ENCODE data around the gene DLGAP1. TPM values are rescaled to one million over a fixed set of nuclear protein-coding genes. Genes with fewer than 3 reads are reported as not detected.

Gene DLGAP1
- total RNA-seq, 1 experiment from 2014 or later, result 17.3 TPM

DNA sequence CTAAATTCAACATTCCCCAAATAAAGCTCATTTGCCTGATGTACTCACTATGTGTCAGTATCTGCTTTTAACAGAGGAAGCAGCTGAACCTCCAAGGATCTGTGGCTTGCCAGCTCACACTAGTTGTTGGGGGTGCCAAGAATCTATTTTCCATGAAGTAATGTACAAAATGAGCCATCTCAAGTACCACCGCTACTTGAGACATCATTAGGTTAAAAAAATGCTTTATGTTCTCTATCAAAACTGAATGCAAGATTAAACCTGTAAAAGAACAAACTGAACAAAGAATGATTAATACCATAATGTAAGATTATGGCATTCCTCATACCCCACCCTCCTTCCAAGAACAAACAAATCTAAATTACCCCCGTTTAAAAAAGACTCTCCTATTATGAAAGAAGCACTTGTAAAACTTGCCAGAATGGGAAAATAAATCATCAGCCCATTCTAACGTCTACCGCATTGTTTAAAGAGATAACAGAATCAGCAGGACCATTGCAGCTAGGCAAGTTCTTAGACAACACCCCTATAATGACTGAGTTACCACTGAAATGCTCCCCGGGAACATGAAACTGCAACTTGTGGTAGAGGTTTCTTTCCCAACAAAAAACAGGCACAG lies 471.6 kb downstream of the DLGAP1 start:
- in situ Hi-C loops (cut with HindIII; ENCODE audit: low sequenced_read_pairs), result loop anchor here (25.0 kb wide), 2 partner anchors 96 to 271 kb away; no protein-coding TSS in a partner anchor
- DNase-seq (ENCODE audit: low spot score), result peak; percentile 37

DNA sequence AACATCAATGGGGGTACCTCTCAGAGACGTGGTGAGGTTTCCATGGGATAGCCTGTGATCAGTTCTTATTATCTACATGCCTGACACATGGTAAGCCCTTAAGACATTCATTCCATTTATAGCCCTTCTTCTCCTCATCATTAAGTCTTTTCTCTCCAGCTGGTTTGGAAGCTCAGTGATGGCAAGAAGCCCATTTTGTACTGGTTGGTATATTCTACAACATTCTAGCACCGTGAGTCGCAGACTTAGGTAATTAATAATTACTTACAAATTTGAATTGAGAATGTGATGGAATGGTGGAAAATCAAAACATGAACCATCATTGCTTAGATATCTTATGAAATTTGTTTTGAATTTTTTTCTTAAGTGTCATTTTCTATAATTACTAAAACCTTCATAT lies 472.6 kb downstream of the DLGAP1 start:
- in situ Hi-C loops (cut with HindIII; ENCODE audit: low sequenced_read_pairs), result loop anchor here (25.0 kb wide), 2 partner anchors 95 to 270 kb away; no protein-coding TSS in a partner anchor

DNA sequence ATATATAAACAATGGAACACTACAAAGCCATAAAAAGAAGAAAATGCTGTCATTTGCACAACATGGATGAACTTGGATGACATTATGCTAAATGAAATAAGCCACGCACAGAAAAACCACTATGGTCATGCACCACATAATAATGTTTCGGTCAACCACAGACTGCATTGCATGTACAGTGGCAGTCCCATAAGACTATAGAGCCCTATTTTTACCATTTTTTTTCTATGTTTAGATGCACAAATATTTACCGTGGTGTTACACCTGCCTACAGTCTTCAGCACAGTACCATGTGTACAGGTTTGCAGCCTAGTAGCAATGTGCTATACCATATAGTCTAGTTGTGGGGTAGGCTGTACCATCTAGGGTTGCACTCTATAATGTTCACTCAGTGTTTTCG lies 476.1 kb downstream of the DLGAP1 start:
- no peak for DNase-seq (ENCODE audit: low spot score)
- in situ Hi-C loops (cut with HindIII; ENCODE audit: low sequenced_read_pairs), result loop anchor here (25.0 kb wide), 2 partner anchors 92 to 267 kb away; no protein-coding TSS in a partner anchor

More for the DNA sequence above, 472.6 kb downstream of the DLGAP1 start:
- DNase-seq (ENCODE audit: low spot score), result no peak

DNA sequence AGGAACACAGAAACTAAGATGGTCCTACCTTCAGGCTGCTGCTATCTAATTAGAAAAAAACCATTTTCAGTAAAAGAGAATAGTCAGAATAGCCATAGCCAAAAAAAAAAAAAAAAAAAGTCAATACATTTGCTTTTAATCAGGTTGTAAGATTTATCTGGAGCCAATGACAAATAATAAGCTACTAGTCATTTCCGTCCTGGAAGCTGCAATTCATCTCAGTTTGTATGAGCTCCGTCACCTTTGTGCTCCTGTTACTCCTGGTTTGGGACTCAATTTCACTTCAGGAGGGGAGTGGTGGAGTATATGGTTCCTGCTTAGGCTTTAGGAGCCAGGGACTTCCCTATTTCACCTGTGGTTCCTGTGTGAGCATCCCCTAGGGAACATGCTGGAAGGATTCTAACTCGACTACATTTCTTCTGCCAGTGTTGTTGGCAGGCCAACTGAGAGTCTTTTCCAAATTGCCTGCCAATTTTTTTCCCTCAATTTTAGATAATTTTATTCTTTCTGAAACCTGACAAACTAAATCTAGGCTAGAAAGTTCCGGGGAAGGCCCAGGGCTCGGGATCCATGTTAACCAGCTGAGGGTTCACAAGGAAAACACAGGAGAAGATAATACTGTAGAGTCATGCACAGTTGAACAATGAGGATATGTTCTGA lies 481.8 kb downstream of the DLGAP1 start:
- DNase-seq (ENCODE audit: low spot score), result peak; percentile 22
- in situ Hi-C loops (cut with HindIII; ENCODE audit: low sequenced_read_pairs), result no loop called here

DNA sequence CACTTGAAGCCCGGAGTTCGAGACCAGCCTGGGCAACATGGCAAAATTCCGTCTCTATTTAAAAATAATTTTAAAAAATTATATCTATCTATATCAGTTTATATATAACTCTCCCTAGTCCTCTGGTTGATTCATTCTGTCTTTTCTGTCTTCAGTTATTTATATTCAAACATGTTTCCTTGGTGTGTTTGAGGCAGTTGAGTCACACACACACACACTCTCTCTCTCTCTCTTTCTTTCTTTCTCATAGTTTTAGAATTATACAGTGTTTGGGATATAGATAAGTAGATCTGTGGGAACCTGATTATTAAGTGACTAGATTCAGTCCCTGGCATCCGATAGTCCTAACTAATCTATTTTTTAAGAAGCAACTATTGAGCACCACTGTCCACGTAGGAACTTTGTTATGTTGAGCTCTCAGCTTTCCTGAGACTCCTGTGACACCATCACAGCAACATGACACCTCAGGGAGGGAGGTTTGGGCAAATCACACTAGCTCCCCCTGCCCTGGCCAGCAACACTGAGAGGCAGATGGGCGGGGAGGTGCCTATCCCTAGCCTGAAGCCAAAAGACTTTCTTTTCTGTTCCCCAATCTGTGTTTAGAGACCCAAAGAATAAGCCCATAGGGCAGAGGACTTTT lies 482.7 kb downstream of the DLGAP1 start:
- in situ Hi-C loops (cut with HindIII; ENCODE audit: low sequenced_read_pairs), result no loop called here
- DNase-seq (ENCODE audit: low spot score), result peak; percentile 30

DNA sequence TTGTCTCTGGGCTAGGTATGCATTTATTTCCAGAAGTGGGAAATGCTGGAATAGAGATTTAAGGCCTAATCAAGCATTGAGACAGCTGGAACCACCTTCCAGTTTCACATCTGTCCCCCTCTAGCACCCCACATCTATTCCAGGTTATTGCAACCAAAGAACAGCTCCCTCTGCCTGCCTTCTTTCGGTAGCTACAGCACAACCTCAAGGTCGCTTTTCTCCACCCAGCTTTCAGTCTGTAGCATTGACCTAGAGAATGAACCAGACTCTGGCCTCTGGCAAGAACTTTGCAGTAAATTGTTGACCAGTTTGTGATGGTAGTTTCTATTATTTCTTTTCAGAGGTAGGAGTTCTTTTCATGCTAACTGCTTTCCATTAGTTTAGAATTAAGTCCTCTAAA lies 484.2 kb downstream of the DLGAP1 start:
- in situ Hi-C loops (cut with HindIII; ENCODE audit: low sequenced_read_pairs), result no loop called here
- peak; percentile 46 for DNase-seq (ENCODE audit: low spot score)

DNA sequence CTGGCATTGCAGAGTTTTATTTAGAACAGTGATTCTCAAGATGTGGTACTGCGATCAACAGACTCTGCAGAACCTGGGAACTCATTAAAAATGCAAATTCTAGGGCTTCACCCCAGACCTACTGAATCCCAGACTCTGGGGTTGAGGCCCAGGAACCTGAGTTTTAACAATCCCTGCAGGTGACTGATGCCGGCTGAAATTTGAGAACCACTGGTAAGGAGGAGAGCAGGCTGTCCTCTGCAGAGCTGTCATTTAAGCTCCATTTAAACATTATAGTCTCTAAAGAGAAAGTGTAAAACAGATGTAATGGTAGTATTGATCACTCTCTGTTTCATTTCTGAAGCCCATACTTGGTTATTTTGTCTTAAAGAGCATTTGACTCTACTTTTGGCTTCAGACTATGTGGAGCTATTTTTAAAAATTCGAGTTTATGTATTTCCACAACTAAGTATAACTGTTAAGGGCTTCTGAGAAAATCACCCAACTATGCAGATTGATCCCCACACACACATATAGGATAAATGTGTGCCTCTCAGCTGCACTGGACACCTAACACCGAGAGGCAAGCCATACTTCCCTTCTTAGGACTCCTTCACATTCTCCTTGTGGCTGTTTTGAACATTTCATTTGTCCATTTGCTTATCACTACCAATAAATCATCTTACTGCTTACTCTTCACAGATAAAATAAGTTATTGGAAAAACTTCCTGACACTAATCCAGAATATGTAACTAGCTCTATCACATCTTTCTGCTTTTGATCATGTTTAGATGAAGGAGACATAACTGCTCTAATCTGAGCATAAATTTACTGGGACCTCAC lies 487.5 kb downstream of the DLGAP1 start:
- in situ Hi-C loops (cut with HindIII; ENCODE audit: low sequenced_read_pairs), result no loop called here
- no peak for DNase-seq (ENCODE audit: low spot score)

DNA sequence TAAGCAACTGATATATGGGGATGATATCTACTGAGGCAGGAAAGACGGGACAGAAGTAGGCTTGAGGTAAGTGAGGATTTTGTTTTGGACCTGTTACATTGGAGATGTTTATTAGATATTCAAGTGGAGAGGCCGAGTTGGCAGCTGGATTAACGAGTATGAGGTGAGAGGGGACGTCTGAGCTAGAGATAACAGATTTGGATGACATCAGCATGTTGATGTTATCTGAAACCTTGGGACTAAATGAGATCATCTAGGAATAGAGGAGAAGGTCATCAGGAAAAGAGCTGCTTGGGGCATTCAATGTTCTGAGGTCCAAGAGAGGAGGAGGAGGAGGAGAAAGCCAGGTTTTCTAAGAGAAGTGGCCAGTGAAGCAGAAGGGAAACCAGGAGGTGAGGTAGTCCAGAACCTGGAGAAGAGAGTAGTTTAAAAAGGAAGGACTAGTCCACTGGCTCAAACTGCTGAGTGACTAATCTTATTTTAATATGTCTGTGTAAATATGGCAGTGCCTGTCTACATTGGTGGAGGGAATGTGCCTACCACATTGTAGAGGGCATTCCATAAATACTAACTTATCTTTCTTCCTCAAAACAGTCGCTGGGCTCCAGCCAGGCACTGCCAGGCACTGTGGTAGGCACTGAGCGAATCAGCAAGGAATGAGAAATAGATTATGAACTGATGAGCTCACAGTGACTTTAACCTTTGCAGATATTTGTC lies 488.3 kb downstream of the DLGAP1 start:
- DNase-seq (ENCODE audit: low spot score), result no peak
- in situ Hi-C loops (cut with HindIII; ENCODE audit: low sequenced_read_pairs), result no loop called here

DNA sequence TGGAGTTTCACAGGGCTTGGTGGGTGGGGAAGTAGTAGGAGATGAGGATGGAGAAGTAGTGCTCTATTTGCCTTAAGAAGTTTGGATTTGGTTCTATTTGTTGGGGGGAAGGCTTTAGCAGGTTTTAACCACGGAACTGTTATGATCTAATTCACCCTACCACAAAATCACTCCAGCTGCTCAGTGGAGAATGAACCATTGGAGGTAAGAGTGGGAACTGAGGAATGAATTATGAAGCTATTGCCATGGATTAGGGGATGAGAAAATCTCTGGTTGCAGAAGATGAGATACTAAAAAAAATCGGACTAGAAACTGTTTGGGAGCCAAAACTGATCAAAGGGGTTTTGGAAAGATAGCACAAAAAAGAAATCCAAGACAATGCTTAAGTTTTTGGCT lies 488.9 kb downstream of the DLGAP1 start:
- in situ Hi-C loops (cut with HindIII; ENCODE audit: low sequenced_read_pairs), result no loop called here
- DNase-seq (ENCODE audit: low spot score), result no peak

DNA sequence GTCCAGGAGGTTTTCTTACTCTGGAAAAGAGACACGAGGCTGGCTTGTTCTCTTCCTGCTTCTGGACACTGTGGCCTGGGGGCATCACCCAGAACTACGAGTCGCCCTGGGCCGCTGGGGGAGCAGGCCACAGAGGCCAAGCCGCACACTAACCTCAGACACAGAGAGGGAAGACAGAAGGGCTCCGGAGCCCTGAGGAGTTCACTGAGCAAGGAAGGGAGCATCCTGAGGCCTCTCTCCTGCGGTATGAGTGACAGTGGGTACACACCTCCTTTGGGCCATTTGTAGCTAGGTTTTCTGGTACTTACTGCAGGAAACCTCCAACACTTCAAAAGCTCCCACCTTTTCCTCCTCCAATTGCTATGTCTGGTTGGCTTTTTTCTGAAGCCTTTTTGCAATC lies 494.1 kb downstream of the DLGAP1 start:
- DNase-seq (ENCODE audit: low spot score), result no peak
- in situ Hi-C loops (cut with HindIII; ENCODE audit: low sequenced_read_pairs), result no loop called here

DNA sequence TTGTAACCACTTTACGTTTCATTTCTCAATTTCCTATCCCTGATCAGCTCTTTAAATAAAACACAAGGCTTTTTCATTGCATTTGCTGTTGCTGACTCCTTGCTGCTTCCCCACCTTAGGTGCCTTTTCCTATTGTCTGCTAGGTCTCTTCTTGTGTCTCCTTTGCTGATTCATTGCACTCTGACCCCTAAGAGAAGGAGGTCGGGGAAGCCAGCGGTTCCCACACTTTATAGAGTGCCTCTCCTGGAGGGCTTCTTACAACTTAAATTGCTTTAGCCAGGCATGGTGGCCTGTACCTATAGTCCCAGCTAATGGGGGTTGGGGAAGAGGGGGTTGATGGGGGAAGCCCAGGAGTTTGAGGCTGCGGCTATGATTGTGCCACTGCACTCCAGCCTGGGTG lies 495.0 kb downstream of the DLGAP1 start:
- in situ Hi-C loops (cut with HindIII; ENCODE audit: low sequenced_read_pairs), result no loop called here
- DNase-seq (ENCODE audit: low spot score), result no peak

DNA sequence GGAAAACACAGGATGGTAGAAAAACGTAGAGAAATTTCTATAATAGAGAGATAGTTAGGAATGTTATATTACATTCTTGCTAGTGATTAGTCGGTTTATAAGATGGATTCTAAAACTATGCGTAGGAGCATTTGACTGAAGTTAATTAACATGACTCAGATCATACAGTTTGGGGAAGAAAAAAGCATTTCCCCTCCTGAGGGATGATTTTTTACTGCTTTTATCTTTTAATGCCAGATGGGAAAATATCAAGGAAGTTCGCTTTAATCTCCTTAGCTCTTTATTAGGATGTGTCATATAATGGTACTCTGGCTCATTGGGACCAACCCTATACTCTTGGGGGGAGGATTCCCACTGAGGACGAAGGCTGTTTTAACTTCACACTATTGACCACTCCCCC lies 503.1 kb downstream of the DLGAP1 start:
- in situ Hi-C loops (cut with HindIII; ENCODE audit: low sequenced_read_pairs), result no loop called here
- DNase-seq (ENCODE audit: low spot score), result no peak

DNA sequence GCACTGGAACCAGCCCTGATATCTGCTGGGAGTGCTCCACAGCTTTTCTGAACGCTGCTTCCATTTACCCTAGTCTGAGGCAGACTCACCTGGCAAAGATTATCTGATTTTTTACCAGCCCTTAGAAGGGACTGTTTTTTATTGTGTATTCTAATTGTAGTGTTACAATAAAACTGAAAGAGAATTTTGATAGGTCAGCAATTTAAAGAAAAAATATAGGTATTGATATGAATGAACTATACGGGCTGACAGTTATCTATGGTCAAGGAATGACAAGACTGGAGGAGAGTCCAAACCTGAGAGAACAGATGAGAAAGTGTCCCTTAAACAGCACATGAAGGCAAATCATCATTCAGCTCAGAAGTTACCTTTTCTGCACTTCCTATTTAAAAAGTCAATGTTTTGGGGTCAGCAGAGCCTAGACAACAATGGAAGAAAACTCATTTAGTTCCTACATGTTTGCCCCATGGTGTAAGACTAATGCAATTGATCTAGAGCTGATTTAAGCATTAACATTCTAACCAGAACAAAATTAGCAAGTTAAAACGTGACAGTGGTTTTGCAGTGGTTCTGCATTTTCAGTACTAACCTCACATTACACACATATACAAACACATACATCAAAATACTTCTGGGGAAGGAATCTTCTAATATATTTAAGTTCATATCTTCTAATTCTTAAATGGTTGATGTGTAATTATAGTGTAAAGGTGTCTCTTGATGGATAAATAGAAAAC lies 504.3 kb downstream of the DLGAP1 start:
- in situ Hi-C loops (cut with HindIII; ENCODE audit: low sequenced_read_pairs), result no loop called here
- no peak for DNase-seq (ENCODE audit: low spot score)

DNA sequence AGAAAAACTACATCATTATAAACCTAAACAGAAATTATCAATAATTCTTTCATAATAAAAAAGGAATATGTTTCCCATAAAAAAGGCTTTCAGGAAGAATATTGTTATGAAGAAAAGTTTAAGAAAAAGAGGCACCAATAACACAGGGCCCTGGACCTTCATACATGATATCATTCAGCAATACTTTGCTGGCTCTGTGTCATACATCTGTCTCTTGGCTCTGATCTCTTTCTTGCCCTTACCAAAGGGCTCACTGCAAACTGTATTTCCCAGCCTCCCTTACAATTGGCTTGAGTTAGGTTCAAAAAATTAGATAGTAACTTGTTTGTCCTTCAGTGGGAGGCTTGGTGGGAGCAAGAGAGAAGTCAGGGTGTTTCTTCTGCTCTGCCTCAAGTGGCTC lies 506.1 kb downstream of the DLGAP1 start:
- in situ Hi-C loops (cut with HindIII; ENCODE audit: low sequenced_read_pairs), result no loop called here

DNA sequence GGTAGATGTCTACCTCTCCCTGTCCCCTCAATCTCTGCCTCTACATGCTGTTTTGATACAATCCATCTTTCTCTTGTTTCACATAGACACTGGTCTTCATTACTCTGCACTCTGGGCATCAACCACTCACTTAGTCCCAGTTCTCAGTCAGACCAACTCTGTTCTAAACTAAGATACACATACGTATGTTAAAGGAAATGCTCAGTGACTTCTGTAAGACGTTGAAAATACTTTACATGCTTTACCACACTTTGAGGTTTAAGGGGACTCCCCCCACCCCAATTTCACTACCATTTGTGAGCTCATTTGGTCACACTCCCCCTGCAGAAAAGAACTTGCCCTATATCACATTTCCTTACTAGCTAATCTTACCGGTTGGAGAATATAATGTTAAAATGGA lies 507.7 kb downstream of the DLGAP1 start:
- DNase-seq (ENCODE audit: low spot score), result no peak
- in situ Hi-C loops (cut with HindIII; ENCODE audit: low sequenced_read_pairs), result no loop called here

More for the DNA sequence above, 506.1 kb downstream of the DLGAP1 start:
- no peak for DNase-seq (ENCODE audit: low spot score)

DNA sequence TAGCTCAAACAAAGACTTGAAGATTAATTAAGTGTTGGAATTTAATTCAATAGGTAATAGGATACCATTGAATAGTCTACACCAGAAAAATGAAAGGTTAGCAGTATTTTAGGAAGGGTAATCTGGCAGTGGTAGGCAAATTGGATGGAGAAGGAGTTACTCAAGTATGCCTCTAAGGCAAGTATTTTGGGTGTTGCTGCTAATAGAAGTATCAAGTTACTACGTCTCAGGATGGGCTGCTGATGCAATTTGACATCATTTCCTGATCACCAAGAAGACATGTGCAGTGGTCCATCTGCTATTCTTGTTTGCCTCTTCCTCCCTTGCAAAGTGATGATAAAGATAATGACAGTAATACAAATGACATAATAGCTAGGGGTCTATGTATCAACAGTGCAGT lies 519.8 kb downstream of the DLGAP1 start:
- no peak for DNase-seq (ENCODE audit: low spot score)
- in situ Hi-C loops (cut with HindIII; ENCODE audit: low sequenced_read_pairs), result no loop called here

DNA sequence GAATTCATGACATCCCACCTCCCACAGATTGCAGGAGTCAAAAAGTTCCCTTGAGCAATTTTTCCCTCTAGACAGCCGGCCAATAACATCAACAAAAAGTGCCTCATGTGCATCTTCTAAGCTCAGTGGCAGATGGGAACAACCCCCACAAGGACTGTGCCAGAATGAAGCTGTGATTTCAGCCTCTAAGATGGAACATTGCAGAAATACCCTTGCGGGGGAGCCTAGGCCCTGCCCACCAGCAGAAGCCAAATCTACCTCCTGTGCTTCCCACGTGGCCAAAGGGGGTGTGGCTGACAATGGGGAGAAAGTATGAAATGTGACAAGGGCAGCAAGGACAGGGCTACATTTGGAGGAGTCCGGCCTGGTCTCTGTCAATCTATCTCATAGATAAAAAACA lies 522.8 kb downstream of the DLGAP1 start:
- in situ Hi-C loops (cut with HindIII; ENCODE audit: low sequenced_read_pairs), result no loop called here

DNA sequence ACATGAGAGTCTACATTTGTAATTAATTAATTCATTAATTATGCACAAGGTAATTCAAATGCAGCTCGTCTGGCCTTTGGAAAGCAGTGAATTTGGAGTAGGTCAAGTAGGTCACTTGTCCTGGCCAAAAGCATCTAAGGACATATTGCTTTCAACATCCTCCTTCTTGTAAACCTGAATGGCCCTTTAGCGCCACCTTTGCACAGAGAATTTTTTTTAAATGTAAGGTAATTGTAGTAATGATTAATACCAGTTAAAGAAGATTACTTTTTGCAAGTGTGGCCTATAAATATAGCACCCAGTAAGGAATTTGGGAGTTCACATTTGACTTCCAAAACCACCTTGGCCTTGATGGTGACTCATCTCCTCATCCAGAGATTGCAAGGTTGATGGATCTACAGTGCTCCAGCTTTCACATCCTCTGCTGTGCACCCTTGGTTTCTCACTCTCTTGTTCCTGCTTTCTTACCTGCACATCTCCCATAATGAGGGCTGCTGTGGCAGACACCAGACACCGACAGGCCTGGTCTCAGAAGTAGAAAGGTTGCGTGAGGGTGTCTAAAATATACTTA lies 523.5 kb downstream of the DLGAP1 start:
- DNase-seq (ENCODE audit: low spot score), result peak; percentile 36
- in situ Hi-C loops (cut with HindIII; ENCODE audit: low sequenced_read_pairs), result no loop called here

More for the DNA sequence above, 522.8 kb downstream of the DLGAP1 start:
- DNase-seq (ENCODE audit: low spot score), result peak; percentile 49
